Heart left ventricle (tissue), 16 donors: Measurements from ENCODE around the gene EMC8. TPM values are rescaled to one million over a fixed set of nuclear protein-coding genes. Genes with fewer than 3 reads are reported as not detected.

Source experiments
- ATAC-seq, 4 donors: fragments of 200-7000 bp; cut with Tn5 transposase; one replicate each; pipeline ENCODE4 v1.9.1; 2020 to 2022; ENCODE audit warnings: moderate library complexity in 4 of 4, mild to moderate bottlenecking in 3 of 4, moderate number of reproducible peaks in 1 of 4
- DNase-seq, 5 donors: peaks; one replicate each; pipeline ENCODE4 v3.0.0-alpha.2; 2020
- H3K27ac ChIP-seq, 12 donors: fragments of 200-600 bp; sonication (generic) in 4 of 12; one replicate each; pipeline versions ENCODE4 v1.5.0 to v1.8.0; 2016 to 2022; ENCODE audit warnings: mild to moderate bottlenecking in 2 of 12
- H3K27me3 ChIP-seq, 9 donors: fragments of 200-600 bp; sonication (generic) in 2 of 9; one replicate each; pipeline versions ENCODE4 v1.5.1 to v1.8.0; 2016 to 2022; ENCODE audit warnings: mild to moderate bottlenecking in 3 of 9
- H3K36me3 ChIP-seq, 9 donors: fragments of 200-600 bp; sonication (generic) in 2 of 9; one replicate each; pipeline versions ENCODE4 v1.5.0 to v1.8.0; 2018 to 2022; ENCODE audit warnings: mild to moderate bottlenecking in 2 of 9
- H3K4me1 ChIP-seq, 12 donors: fragments of 200-600 bp; sonication (generic) in 4 of 12; one replicate each; pipeline versions ENCODE4 v1.5.0 to v1.8.0; 2016 to 2022; ENCODE audit warnings: mild to moderate bottlenecking in 3 of 12
- H3K4me3 ChIP-seq, 12 donors: fragments of 200-600 bp; sonication (generic) in 4 of 12; one replicate each; pipeline versions ENCODE4 v1.5.0 to v1.8.0; 2017 to 2022; ENCODE audit warnings: mild to moderate bottlenecking in 9 of 12, moderate library complexity in 4 of 12
- H3K9me3 ChIP-seq, 12 donors: fragments of 200-600 bp; sonication (generic) in 4 of 12; one replicate each; pipeline versions ENCODE4 v1.5.0 to v1.8.0; 2016 to 2022; ENCODE audit warnings: mild to moderate bottlenecking in 1 of 12
- POLR2A ChIP-seq, 2 donors: fragments of 450-650 bp; IDR thresholded peaks; one replicate each; pipeline ENCODE4 v1.6.1; 2017; ENCODE audit warnings: antibody characterized with exemption in 2 of 2, mild to moderate bottlenecking in 2 of 2, moderate library complexity in 2 of 2
- WGBS, 4 donors: extraction: QIAGEN DNeasy Blood & Tissue Kit in 2 of 4; methylation state at CpG; one replicate each; pipeline versions ENCODE4 v1.1.5 to v1.1.7; 2013 to 2018; 5-methylcytosine and 5-hydroxymethylcytosine counted together
- intact Hi-C, 10 donors: fragments of 100-400 bp; cut with DNase I; formaldehyde crosslinking; loops; one replicate each; pipeline versions ENCODE4 v1.11.1 to v1.14.2; 2022
- polyA plus RNA-seq, 2 donors: library from polyadenylated mRNA; stranded (reverse); fragments of 200-250 nt; gene quantifications; one replicate each; pipeline ENCODE4 v1.2.3, GENCODE V29; 2013
- total RNA-seq, 9 donors: library from RNA; depleted of rRNA in 2 of 9; stranded (reverse); fragments of >200 nt in 2 of 9; fragmentation: NEBNext Ultra II Directional in 3 of 9; extraction: Animal tissue kit (Norgen Biotek cat#: 25700) in 3 of 9; gene quantifications; one replicate each; pipeline versions ENCODE4 v1.1.0 to v1.2.4, GENCODE V29; 2016 to 2023
- TF ChIP-seq, protein P1 (sequence below), 12 donors: fragments of 200-600 bp; sonication (generic) in 4 of 12; IDR thresholded peaks; one replicate each; pipeline versions ENCODE4 v1.5.0 to v1.8.0; 2018 to 2022; ENCODE audit warnings: antibody characterized with exemption in 12 of 12, mild to moderate bottlenecking in 5 of 12
- donor health status: ischemic (EF 13 %, LVEDD 7.1; RV severe dilation, severe dysfunction).
- donor health status: healthy with polysubstance abuse.
- donor health status: DM: no; HTN: yes; CAD: no.
- donor health status: DM: no; HTN: no; CAD: no.
- donor health status: ischemic (EF 25% LVEDD 6.9; RV normal size, moderate dysfunction).
- donor health status: ischemic (EF 25% LVEDD 5.7; RV mildly dilated, moderate dysfunction).
- donor health status: healthy.
- donor health status: DM: yes; HTN: yes; CAD: no.
- donor health status: ischemic (EF 35%, LVEDD 5.7; RV mildly dilated, moderate dysfunction).
- donor health status: nonischemic (EF 11% LVEDD 7.7; RV severe dilation, severe dysfunction).
- donor health status: DM: yes; HTN: yes; CAD: no.
- donor health status: PGD.
- donor health status: ischemic (EF 29% LVEDD 5.4; RV normal size, mild dysfunction).
- donor health status: nonischemic (EF 23%, LVEDD 6.1; RV moderate dilation, normal function).

Gene EMC8
- total and polyA plus RNA-seq, 11 donors = 9.2 to 39.1 (median 24.4) TPM

DNA sequence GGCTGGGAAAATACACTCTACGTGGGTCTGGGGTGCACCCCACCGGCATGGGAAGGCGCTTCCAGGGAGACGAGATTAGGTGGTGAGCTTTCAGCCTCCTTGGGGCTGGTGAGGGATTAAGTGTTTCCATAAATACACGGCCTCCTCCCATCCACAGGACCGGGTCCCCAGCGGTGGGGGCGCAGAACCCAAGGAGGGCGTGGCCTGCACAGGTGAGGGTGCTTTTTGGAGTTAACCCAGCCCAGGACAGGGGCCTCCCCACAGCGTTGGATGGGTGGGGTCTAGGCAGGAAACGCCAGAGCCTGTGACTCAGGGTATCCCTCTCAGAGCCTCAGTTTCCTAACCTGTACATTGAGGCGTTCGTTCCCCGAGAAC is 49.6 kb downstream of the EMC8 start:
- 20 to 40% (median 25%) methylated on average over 7 to 14 of the region's 14 CpGs for WGBS, 4 donors
- TF ChIP-seq, protein P1, sequence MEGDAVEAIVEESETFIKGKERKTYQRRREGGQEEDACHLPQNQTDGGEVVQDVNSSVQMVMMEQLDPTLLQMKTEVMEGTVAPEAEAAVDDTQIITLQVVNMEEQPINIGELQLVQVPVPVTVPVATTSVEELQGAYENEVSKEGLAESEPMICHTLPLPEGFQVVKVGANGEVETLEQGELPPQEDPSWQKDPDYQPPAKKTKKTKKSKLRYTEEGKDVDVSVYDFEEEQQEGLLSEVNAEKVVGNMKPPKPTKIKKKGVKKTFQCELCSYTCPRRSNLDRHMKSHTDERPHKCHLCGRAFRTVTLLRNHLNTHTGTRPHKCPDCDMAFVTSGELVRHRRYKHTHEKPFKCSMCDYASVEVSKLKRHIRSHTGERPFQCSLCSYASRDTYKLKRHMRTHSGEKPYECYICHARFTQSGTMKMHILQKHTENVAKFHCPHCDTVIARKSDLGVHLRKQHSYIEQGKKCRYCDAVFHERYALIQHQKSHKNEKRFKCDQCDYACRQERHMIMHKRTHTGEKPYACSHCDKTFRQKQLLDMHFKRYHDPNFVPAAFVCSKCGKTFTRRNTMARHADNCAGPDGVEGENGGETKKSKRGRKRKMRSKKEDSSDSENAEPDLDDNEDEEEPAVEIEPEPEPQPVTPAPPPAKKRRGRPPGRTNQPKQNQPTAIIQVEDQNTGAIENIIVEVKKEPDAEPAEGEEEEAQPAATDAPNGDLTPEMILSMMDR (IDR thresholded peaks at IDR 0.05) = no peak
- ATAC-seq (peak in 1 of 4 donors; percentile 14), DNase-seq (no peak)
- intact Hi-C loops = no loop called here
- H3K36me3 ChIP-seq = no peaks in the 10 kb centered on the region
- peaks cover 0 to 14% (median 0%) of the 10 kb centered on the region in 9 donors for H3K27me3 ChIP-seq
- H3K9me3 ChIP-seq = no peaks in the 10 kb centered on the region
- H3K4me3 ChIP-seq = peak overlapping the region in 11 of 12 donors; percentile 42 to 70 (median 62)
- H3K27ac ChIP-seq = no peak overlapping the region
- H3K4me1 ChIP-seq = peaks cover 3 to 37% (median 18%) of the 10 kb centered on the region in 12 donors

DNA sequence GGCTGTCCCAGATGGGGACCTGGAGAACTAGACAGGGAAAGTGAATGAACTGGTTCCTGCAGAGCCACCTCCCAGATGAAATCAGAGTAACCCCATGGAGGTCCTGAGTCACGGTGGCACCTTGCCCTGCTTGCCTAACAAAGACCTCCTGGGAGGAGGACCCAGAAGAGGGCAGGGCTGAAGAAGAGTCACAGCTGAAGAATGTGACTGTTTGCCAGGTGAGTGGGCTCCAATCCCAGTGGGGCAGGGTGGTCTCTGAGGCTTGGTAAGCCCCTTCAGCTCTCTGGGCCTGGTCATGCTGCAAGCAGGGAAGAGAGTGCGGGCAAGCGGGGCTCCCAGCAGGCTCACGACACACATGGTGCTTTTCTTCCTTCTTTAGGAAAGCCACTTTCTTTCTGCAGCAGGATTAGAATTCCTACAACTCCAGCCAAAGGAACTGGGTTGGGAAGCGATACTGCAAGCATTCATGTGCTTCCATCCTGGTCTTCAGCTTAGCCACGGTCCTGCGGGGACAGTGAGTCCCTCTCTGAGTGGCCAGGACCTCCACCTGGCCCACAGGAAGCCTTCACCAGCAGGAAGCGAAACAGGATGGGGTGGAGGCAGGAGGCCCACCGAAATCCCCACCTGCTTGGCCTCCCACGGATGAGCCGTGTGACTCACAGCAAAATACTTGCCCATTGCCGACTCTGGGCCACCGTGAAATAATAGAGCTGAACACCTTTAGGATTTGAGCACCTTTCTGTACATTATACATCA is 52.7 kb downstream of the EMC8 start:
- ATAC-seq = no peak
- intact Hi-C loops = no loop called here
- Histone ChIP-seq H3K4me1 (peaks cover 3 to 21% (median 14%) of the 10 kb centered on the region in 12 donors), H3K36me3 (no peaks in the 10 kb centered on the region), H3K9me3 (no peaks in the 10 kb centered on the region), H3K27ac (no peak overlapping the region), H3K4me3 (no peak overlapping the region), H3K27me3 (peaks cover 0 to 10% (median 0%) of the 10 kb centered on the region in 9 donors)
- TF ChIP-seq POLR2A (IDR thresholded peaks at IDR 0.05) = no peak
- TF ChIP-seq, protein P1 (IDR thresholded peaks at IDR 0.05) = no peak
- DNase-seq = no peak
- WGBS, 4 donors = 69 to 81% (median 81%) methylated on average over 13 of the region's 13 CpGs

DNA sequence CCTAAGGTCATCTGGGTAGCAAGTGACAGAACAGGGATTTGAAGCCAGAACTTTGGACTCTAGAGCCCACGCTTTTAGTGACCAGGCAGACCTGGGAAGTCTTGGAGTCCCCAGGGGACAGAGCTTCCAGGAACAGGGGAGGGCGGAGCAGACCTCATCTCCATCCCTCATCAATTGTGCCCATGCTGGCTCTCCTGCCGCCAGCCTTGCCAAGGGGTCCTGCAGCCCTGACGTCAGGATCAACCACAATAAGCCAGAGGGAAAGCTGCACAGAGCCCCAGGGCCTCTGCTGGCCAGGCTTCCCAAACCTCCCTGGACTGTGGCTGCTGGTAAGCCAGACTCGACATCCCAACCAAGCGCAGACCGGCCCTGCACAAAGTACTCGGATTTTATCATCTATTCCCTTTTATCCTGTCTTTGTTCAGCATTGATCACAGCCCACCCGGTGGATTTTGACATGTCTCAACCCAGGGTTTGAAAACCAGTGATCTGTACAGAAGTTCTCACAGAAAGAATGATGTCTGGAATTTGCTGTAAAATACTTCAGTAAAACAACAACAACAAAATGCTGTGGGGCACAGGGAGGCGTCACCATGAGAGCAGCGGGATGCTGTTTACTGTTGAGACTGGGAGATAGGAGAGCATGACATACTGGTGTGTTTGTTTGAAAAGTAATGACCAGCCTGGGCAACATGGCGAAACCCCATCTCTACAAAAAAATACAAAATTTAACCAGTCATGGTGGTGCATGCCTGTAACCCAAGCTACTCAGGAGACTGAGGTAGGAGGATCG is 60.2 kb downstream of the EMC8 start:
- Histone ChIP-seq H3K4me3 (no peak overlapping the region), H3K27me3 (no peaks in the 10 kb centered on the region), H3K4me1 (peaks cover 0 to 10% (median 0%) of the 10 kb centered on the region in 12 donors), H3K36me3 (no peaks in the 10 kb centered on the region), H3K9me3 (no peaks in the 10 kb centered on the region), H3K27ac (no peak overlapping the region)
- TF ChIP-seq, protein P1 (IDR thresholded peaks at IDR 0.05) = no peak
- no peak for TF ChIP-seq POLR2A (IDR thresholded peaks at IDR 0.05)
- ATAC-seq = no peak
- intact Hi-C loops = no loop called here
- DNase-seq = no peak
- 69 to 81% (median 75%) methylated on average over 13 of the region's 13 CpGs for WGBS, 4 donors

DNA sequence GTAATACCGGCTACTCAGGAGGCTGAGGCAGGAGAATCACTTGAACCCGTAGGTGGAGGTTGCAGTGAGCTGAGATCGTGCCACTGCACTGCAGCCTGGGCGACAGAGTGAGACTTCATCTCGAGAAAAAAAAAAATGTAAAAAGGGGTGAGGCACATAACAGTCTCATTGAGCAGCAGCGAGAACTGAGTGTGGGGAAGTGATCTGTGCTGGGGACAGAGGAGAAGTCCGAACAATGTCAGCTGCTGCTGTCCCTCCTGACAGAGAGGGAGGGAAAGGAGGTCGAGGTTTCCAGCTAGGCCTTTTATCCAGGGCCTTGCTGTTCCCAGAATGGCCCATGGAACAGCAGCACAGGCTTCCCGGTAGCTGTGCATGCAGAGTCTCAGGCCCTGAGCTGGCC is 62.4 kb downstream of the EMC8 start:
- Histone ChIP-seq H3K4me1 (peaks cover 0 to 22% (median 0%) of the 10 kb centered on the region in 12 donors), H3K27ac (no peak overlapping the region), H3K9me3 (no peaks in the 10 kb centered on the region), H3K4me3 (no peak overlapping the region), H3K27me3 (no peaks in the 10 kb centered on the region), H3K36me3 (no peaks in the 10 kb centered on the region)
- DNase-seq = no peak
- WGBS, 4 donors = 86 to 93% (median 89%) methylated on average over 8 to 9 of the region's 9 CpGs
- no peak for TF ChIP-seq POLR2A (IDR thresholded peaks at IDR 0.05)
- TF ChIP-seq, protein P1 (IDR thresholded peaks at IDR 0.05) = no peak
- intact Hi-C loops = no loop called here
- ATAC-seq = no peak
